ENCODE measurements around the gene CBX7. TPM values are rescaled to one million over a fixed set of nuclear protein-coding genes. Genes with fewer than 3 reads are reported as not detected.

CBX7 gene
- total and polyA plus RNA-seq, 2 experiments from 2014 or later: 2.6 to 11.5 TPM

GRCh38 chr22:39151329-39151975, 1.0 kb downstream of the CBX7 start (continued):
- TF ChIP-seq ZNF462 (CRISPR knock-in tag; IDR thresholded peaks at IDR 0.05) (no peak), REST (IDR thresholded peaks at IDR 0.05; ENCODE audit: unreplicated experiment) (no peak), EZH2phosphoT487 (IDR thresholded peaks at IDR 0.05; ENCODE audit: unreplicated experiment) (no peak)

- peaks cover 33% of the 10 kb centered on the region for H3K27me3 Mint-ChIP-seq (ENCODE audit: insufficient read depth, low read depth, poor library complexity)
- Histone ChIP-seq H3K4me2 (no peak overlapping the region), H3K27me3 (ENCODE audit: insufficient read depth) (peaks cover 25% of the 10 kb centered on the region), H3K36me3 (ENCODE audit: insufficient read depth) (no peaks in the 10 kb centered on the region), H4K20me1 (replicated peaks; ENCODE audit: insufficient read depth) (no peaks in the 10 kb centered on the region), H3K4me1 (ENCODE audit: insufficient read depth) (peaks cover 30% of the 10 kb centered on the region), H3K4me3 (no peak overlapping the region), H3K9me2 (ENCODE audit: insufficient read depth) (no peaks in the 10 kb centered on the region), H3K79me2 (replicated peaks; ENCODE audit: insufficient read depth) (no peaks in the 10 kb centered on the region), H3F3A (replicated peaks; ENCODE audit: low read depth) (peaks cover 20% of the 10 kb centered on the region), H2AFZ (no peak overlapping the region), H3K27ac (ENCODE audit: low read depth) (no peak overlapping the region)
- H3K9me3 Mint-ChIP-seq: no peaks in the 10 kb centered on the region
- H3K27ac Mint-ChIP-seq: no peak overlapping the region
- H3K36me3 Mint-ChIP-seq (ENCODE audit: low read depth): no peaks in the 10 kb centered on the region
- DNase-seq (ENCODE audit: low spot score) (no peak), ATAC-seq (no peak)
- H3K4me3 Mint-ChIP-seq: peak overlapping the region; percentile 51; the same call in 2 of the 3 replicates
- H3K4me1 Mint-ChIP-seq: peaks cover 26% of the 10 kb centered on the region
- TF ChIP-seq NANOG (IDR thresholded peaks at IDR 0.05; ENCODE audit: borderline replicate concordance) (no peak), CREB1 (CRISPR knock-in tag; IDR thresholded peaks at IDR 0.05; ENCODE audit: low read depth) (no peak), STAT1 (IDR thresholded peaks at IDR 0.05; ENCODE audit: unreplicated experiment) (no peak)
Measured at GRCh38 chr22:39150848-39151215, 1.6 kb downstream of the CBX7 start.

All from GM23338 (cell line).